GM19025 (cell line): Measurements from ENCODE around the gene RGMA.
"Not testable (repeated sequence)": the region's sequence is repeated elsewhere in the genome, so short reads cannot be mapped to it uniquely, and the experiment has no call there.

Experiments used
- ATAC-seq: cut with Tn5 transposase; IDR thresholded peaks from one replicate; pipeline ENCODE4 v1.9.1; 2021; ENCODE audit warnings: mild to moderate bottlenecking, low read depth, moderate library complexity; ENCODE audit not compliant: unreplicated experiment

Gene RGMA

GRCh38 chr15:93050648-93051047 lies 38.4 kb downstream of the RGMA start:
- ATAC-seq = no peak

- no peak for ATAC-seq
These were observed 39.0 kb downstream of the RGMA start for GRCh38 chr15:93049914-93050578.

GRCh38 chr15:93049233-93049632 lies 39.8 kb downstream of the RGMA start:
- ATAC-seq = no peak

DNA sequence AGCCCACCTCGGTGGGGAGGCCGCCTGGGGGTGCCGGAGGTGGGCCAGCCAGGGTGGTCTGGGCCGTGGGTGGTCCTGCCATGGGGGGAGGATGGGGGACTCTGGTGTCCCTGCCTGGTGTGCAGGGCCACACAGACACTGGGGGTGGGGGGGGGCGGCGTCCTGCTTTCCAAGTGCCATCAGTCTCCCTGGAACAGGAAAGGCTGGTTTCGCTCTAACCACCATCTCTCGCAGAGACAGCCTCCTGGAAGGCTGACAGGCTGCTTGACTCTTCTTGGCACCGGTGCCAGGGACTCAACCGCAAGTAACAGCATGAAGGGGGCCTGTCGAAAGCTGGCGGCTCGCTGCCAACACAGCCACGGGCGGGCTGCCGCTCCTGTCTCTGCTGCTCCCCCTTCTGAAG lies 40.3 kb downstream of the RGMA start:
- no peak for ATAC-seq

GRCh38 chr15:93048426-93048721 lies 40.6 kb downstream of the RGMA start:
- no peak for ATAC-seq

DNA sequence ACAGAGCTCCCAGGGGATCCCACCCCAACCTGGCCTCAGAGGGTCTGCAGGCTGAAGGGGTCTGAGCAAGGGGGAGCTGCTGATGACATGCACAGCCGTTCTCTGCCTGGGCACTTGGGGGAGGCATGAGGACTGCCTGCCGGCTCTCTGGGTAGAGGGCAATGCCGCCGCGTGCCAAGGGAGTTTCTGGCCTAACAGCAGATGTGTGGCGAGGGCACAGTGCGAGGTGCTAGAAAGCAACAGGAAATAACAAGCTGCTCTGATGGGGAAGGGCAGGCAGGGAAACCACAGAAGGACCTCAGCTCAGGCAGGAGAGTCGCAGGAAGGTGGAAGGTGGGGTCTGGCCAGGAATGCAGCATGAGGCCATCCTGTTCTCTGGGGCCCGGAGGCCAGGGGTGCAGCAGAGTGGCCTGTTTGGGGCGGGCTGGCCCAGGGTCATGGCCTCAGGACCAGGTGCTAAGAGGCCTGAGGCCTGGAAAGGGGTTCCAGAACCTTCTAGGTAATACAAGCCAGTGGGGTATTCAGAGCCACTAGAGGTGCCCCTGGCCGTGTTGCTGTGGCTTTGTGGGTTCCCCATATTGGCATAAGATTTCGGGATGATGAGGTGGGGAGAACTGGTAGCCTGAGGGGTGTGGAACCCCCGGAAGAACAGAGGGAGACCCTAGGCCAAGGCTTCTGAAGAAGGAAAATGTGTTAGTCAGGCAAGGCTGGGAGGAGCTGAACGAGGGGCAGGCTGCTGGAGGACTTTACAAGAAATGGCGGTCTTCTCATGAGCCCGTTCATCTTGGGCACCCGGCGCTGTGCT lies 41.2 kb downstream of the RGMA start:
- ATAC-seq = no peak

DNA sequence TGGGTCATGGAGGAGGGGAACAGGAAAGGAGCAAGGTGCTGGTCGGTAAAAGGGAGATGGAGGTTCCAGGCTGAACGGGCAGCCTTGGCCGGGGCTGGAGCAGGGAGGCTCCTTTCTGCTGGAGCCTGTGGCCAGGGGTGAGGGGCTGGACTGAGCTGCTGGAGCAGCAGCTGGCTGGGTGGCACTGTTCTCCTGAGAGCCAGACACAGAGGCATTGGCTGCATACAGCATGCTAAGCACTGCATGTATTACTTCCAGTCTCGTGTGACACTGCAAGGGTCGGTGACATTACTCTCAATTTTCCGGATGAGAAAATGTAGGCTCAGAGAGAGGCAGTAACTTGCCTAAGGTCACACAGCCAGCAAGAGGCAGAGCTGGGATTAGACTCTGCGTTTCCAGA lies 42.3 kb downstream of the RGMA start:
- ATAC-seq = no peak

DNA sequence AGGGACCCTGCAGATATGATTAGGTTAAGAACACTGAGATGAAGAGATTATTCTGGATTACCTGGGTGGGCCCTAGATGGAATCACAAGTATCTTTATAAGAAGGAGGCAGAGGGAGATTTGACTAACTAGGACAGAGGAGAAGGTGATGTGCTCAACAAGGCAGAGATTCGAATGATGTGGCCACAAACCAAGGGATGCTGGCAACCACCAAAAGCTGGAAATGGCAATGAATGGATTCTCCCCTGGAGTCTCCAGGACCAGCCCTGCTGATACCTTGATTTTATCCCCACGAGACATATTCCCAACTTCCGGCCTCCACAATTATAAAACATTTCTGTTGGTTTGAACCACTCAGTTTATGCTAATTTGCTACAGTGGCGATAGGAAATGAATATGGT lies 42.9 kb downstream of the RGMA start:
- no peak for ATAC-seq

- no peak for ATAC-seq
These were observed 43.7 kb downstream of the RGMA start for GRCh38 chr15:93045191-93045785.

DNA sequence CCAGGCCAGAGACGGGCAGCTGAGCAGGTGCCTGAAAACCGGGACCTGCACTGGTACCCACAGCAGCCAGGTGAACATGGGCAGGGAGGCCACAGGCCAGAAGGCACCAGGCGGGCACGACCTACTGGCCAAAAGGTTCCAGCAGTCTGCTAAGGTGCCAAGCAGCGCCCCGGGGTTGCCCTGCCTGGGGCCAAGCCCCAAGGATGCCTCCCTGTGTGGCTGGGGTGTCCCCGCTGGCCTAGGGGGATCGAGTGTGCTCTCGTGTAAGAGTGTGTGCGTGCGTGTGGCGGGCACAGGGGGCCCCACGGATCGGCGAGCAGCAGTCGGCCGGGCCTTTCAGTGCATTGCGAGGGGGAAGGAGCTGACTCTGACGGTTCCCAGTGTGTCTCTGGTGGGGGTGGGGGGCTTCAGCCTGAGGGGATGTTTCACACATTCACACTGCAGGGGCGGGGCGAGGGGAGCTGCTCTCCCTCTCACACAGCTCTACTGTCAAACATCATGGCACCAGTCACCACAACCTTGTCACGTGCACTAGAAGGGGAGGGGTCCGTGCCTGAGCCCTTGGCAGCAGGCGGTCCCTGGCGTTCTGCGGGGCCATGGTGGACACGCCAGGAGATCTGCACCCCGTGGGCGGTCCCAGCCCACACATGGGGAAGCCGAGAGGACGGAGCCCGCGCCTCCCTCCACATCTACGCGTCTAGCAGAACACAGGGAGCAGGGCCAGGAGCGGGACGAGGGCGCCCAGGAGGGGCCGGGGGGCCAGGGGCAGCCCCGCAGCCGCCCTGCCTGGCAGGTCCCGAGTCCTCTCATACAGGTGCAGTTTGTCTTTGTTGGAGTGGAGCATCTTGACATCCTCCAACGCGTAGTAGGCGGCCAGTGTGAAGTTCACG lies 44.5 kb downstream of the RGMA start:
- ATAC-seq = no peak

GRCh38 chr15:93043621-93044300 lies 45.2 kb downstream of the RGMA start:
- ATAC-seq = no peak

DNA sequence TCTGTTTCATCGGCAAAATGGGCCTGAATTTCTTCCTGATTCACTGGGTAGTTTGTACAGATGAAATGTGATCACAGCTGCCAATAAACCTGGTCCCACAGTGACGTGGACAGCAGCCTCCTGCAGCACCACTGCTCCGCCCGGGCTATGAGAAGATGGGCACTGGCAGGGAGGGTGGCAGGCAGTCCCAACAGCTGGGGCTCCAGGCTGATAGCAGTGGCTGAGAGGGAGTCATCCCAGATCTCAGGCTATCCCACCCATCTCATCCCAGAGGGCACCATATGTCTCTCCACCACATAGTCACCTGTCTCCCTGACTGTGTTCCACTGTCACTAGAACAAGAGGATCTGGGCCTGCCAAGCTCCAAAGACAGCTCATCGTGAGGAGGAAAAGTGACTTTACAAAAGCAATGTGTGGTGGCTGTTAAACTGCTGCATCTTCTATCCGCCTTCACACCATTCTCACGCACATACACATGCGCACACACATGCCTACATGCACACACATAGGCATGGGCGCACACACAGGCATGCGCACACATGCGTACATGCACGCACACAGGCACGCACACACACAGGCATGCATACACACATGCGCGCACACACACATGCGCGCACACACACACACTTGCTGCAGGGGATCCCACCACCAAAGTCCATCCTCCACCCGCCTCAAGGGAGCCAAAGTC lies 46.2 kb downstream of the RGMA start:
- no peak for ATAC-seq

DNA sequence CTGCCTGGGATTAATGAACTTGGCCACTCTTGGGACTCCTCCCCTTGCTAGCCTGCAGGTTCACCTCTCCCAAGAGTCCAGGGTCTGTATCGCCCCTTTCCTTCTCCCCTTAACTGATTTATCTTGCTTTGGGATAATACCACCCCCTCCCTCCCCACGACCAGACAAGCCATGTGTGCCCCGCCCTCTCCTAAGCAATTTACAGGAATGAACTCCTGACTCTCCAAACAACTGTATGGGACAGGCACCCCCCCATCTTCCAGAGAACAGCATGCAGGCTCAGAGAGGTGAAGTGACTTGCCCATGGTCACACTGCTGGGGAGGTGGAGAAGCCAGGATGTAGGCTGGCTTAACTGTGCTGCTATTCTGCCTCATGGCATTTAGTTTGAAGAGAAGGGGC lies 46.8 kb downstream of the RGMA start:
- ATAC-seq = no peak

- no peak for ATAC-seq
These were observed 47.9 kb downstream of the RGMA start for GRCh38 chr15:93041159-93041547.

DNA sequence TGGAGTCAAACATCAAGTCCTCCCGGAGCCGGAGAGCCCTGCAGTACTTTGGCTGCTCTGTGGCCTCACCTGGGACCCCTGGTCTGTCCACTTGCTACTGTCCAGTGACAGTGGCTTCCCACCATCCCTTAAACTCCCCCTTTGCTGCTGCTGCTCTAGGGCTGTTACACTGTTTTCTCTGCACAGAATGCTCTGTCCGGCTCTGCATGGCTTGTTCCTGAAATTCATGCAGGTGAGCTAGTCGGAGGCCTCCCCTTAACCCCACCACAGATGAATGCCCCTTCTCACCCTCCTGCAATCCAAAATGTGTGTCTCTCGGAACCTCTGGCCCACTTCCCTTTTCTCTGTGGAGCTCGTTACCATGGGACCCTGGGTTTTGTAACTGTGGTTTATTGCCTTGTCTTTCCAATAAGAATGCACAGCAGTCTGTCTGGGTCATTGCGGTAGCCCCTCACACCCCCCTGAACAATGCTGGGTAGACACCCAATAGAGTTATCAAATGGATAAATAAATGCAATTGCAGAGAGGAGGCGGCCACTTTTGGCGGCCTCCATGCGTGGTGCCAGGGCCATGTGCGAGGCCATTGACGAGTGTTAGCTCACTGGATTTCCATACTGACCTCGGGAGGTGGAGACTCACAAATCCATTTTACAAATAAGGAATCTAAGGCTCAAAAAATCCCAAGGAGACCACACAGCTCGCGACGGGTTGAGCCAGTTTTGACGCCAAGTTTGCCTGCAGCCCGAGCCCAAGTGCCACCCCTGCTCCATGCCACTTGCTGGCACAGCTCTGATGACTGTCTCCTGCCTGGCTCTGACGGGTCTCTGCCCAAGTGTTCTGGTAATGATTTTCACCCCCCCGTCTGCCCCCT lies 48.5 kb downstream of the RGMA start:
- no peak for ATAC-seq

- ATAC-seq = not testable (repeated sequence)
These were observed 49.3 kb downstream of the RGMA start for GRCh38 chr15:93039562-93040287.

- no peak for ATAC-seq
These were observed 50.9 kb downstream of the RGMA start for GRCh38 chr15:93037820-93038705.
